IMR-90 (cell line): ENCODE results near the gene PIK3CG. TPM values are rescaled to one million over a fixed set of nuclear protein-coding genes. Genes with fewer than 3 reads are reported as not detected.

Experiments used
- ATAC-seq: fragments of 200-7000 bp; cut with Tn5 transposase; 2 replicates; pipeline ENCODE4 v1.9.1; 2020; ENCODE audit warnings: low read depth, mild to moderate bottlenecking, moderate library complexity
- Bru-seq: library from RNA; stranded (reverse); fragments of 400-500 nt; gene quantifications from one replicate; lab custom pipeline; 2021; lab: Mats Ljungman, UMichigan
- BruChase-seq, 2 experiments: library from RNA; stranded (reverse); fragments of 400-500 nt; gene quantifications; one replicate each; lab custom pipeline; 2021; lab: Mats Ljungman, UMichigan
- BruUV-seq: library from RNA; stranded (reverse); fragments of 400-500 nt; replicated peaks from 2 replicates; lab custom pipeline; 2021; lab: Mats Ljungman, UMichigan
- CTCF ChIA-PET: fragments of 300-600 bp; formaldehyde crosslinking; extraction: SDS; loops from one replicate; lab custom pipeline; 2021; ENCODE audit warnings: antibody characterized with exemption; lab: Yijun Ruan, JAX
- POLR2A ChIA-PET: fragments of 300-600 bp; sonication (Branson Sonifier 250); formaldehyde crosslinking; loops from one replicate; lab custom pipeline; 2022; ENCODE audit warnings: antibody characterized with exemption; ENCODE audit not compliant: unreplicated experiment; lab: Charles Lee
- DNase-seq: peaks from one replicate; pipeline ENCODE4 v3.0.0; 2013
- H2AFZ ChIP-seq: replicated peaks from 2 replicates; pipeline ENCODE3; 2013; ENCODE audit warnings: low read length, mild to moderate bottlenecking; ENCODE audit not compliant: poor library complexity
- H2AK5ac ChIP-seq: 2 replicates; pipeline ENCODE4 v1.6.1; 2013; ENCODE audit warnings: low read depth, low read length, inconsistent platforms
- H2AK9ac ChIP-seq: replicated peaks from 2 replicates; pipeline ENCODE3; 2013; ENCODE audit warnings: mild to moderate bottlenecking, low read depth, low read length, moderate library complexity; ENCODE audit not compliant: poor library complexity
- H2BK120ac ChIP-seq: 2 replicates; pipeline ENCODE4 v1.6.1; 2013; ENCODE audit warnings: low read depth, low read length, inconsistent platforms
- H2BK15ac ChIP-seq: 3 replicates; pipeline ENCODE4 v1.6.1; 2013; ENCODE audit warnings: low read depth, low read length, inconsistent platforms
- H2BK20ac ChIP-seq: 2 replicates; pipeline ENCODE4 v1.6.1; 2013; ENCODE audit warnings: low read depth, mild to moderate bottlenecking, inconsistent platforms, low read length, moderate library complexity
- H2BK5ac ChIP-seq: 2 replicates; pipeline ENCODE4 v1.6.1; 2013; ENCODE audit warnings: mild to moderate bottlenecking, low read depth, low read length, inconsistent platforms; ENCODE audit not compliant: poor library complexity, severe bottlenecking
- H3K14ac ChIP-seq: replicated peaks from 2 replicates; pipeline ENCODE4 v1.6.1; 2013; ENCODE audit warnings: low read depth, low read length, inconsistent platforms
- H3K18ac ChIP-seq: 2 replicates; pipeline ENCODE4 v1.6.1; 2013; ENCODE audit warnings: low read depth, low read length, control low read depth
- H3K23ac ChIP-seq: 2 replicates; pipeline ENCODE4 v1.6.1; 2013; ENCODE audit warnings: low read depth, low read length, inconsistent platforms
- H3K27ac ChIP-seq: 2 replicates; pipeline ENCODE4 v1.5.1; 2013; ENCODE audit warnings: mild to moderate bottlenecking, control low read depth, low read length; ENCODE audit not compliant: insufficient read depth
- H3K27me3 ChIP-seq: 2 replicates; pipeline ENCODE4 v1.6.1; 2013; ENCODE audit warnings: low read length; ENCODE audit not compliant: control insufficient read depth, insufficient read depth
- H3K36me3 ChIP-seq: 2 replicates; pipeline ENCODE4 v1.6.1; 2013; ENCODE audit warnings: low read length, mixed read lengths; ENCODE audit not compliant: control insufficient read depth, insufficient read depth
- H3K4ac ChIP-seq: 2 replicates; pipeline ENCODE4 v1.6.1; 2013; ENCODE audit warnings: low read depth, low read length, inconsistent platforms
- H3K4me1 ChIP-seq: 2 replicates; pipeline ENCODE4 v1.6.1; 2013; ENCODE audit warnings: low read length, mixed read lengths; ENCODE audit not compliant: control insufficient read depth, insufficient read depth
- H3K4me2 ChIP-seq: 2 replicates; pipeline ENCODE4 v1.6.1; 2013; ENCODE audit warnings: low read depth, mild to moderate bottlenecking, control low read depth, low read length, moderate library complexity
- H3K4me3 ChIP-seq: 2 replicates; pipeline ENCODE4 v1.5.1; 2013; ENCODE audit warnings: low read depth, mild to moderate bottlenecking, control low read depth, low read length, moderate library complexity; ENCODE audit not compliant: insufficient read depth
- H3K56ac ChIP-seq: 2 replicates; pipeline ENCODE4 v1.6.1; 2013; ENCODE audit warnings: low read length, inconsistent platforms; ENCODE audit not compliant: insufficient read depth; ENCODE audit errors: extremely low read depth
- H3K79me1 ChIP-seq, 2 experiments: 2 replicates each; pipeline ENCODE4 v1.6.1; 2013; ENCODE audit warnings: low read length in 2 of 2, inconsistent platforms in 1 of 2, low read depth in 1 of 2
- H3K9ac ChIP-seq: 2 replicates; pipeline ENCODE4 v1.6.1; 2013; ENCODE audit warnings: low read depth, low read length, control low read depth
- H3K9me1 ChIP-seq: 2 replicates; pipeline ENCODE4 v1.6.1; 2013; ENCODE audit warnings: low read length, inconsistent platforms; ENCODE audit not compliant: insufficient read depth
- H3K9me3 ChIP-seq: 2 replicates; pipeline ENCODE4 v1.6.1; 2013; ENCODE audit warnings: low read length; ENCODE audit not compliant: control insufficient read depth, insufficient read depth
- H4K20me1 ChIP-seq: 2 replicates; pipeline ENCODE4 v1.6.1; 2013; ENCODE audit warnings: low read length, inconsistent platforms; ENCODE audit not compliant: insufficient read depth
- H4K5ac ChIP-seq: 2 replicates; pipeline ENCODE4 v1.6.1; 2013; ENCODE audit warnings: mild to moderate bottlenecking, low read depth, low read length, control low read depth
- H4K8ac ChIP-seq, 2 experiments: 2 replicates each; pipeline ENCODE4 v1.6.1; 2013; ENCODE audit warnings: low read depth in 2 of 2, low read length in 2 of 2, control low read depth in 1 of 2, inconsistent platforms in 1 of 2
- H4K91ac ChIP-seq: 2 replicates; pipeline ENCODE4 v1.6.1; 2013; ENCODE audit warnings: low read depth, low read length, inconsistent platforms; ENCODE audit not compliant: insufficient read depth
- CEBPB ChIP-seq: IDR thresholded peaks from 2 replicates; pipeline ENCODE4 v1.6.1; 2012; ENCODE audit warnings: low read depth, low read length, improper control_type of control experiment
- SMC3 ChIP-seq: fragments of 150-350 bp; IDR thresholded peaks from 2 replicates; pipeline ENCODE4 v1.6.1; 2016; ENCODE audit warnings: low read depth, mild to moderate bottlenecking, antibody characterized with exemption, low read length, moderate library complexity
- WGBS, 2 experiments: methylation state at CpG; one replicate each; pipeline versions ENCODE4 v1.1.5 to v1.1.7; 2013; ENCODE audit warnings: missing lambda C conversion rate in 2 of 2; ENCODE audit not compliant: insufficient read length in 1 of 2; ENCODE audit errors: extremely low coverage in 2 of 2; 5-methylcytosine and 5-hydroxymethylcytosine counted together
- dilution Hi-C: fragments of 300-500 bp; cut with HindIII; formaldehyde crosslinking; loops from one replicate; pipeline ENCODE4 v1.14.3; 2018; ENCODE audit warnings: low sequenced_read_pairs; ENCODE audit not compliant: unreplicated experiment
- in situ Hi-C: fragments of 300-500 bp; cut with MboI; formaldehyde crosslinking; loops from 3 replicates; pipeline ENCODE4 v1.14.3; 2019; ENCODE audit warnings: low sequenced_read_pairs, inconsistent platforms, mixed read lengths
- intact Hi-C: fragments of 100-400 bp; cut with micrococcal nuclease; formaldehyde crosslinking; loops from 2 replicates; pipeline ENCODE4 v1.10.0; 2022
- long read RNA-seq: library from polyadenylated mRNA; unstranded; transcript quantifications from one replicate; pipeline ENCODE4 v2.0.0, GENCODE V29; 2021; ENCODE audit not compliant: unreplicated experiment
- polyA plus RNA-seq, 3 experiments: library from polyadenylated mRNA; depleted of rRNA; stranded (reverse); fragments of >200 nt; gene quantifications; 2 replicates each; pipeline ENCODE4 v1.2.3, GENCODE V29; 2012; ENCODE audit warnings: low replicate concordance in 1 of 3
- total RNA-seq: library from RNA; depleted of rRNA; stranded (reverse); fragments of >200 nt; gene quantifications from 2 replicates; pipeline ENCODE4 v1.2.3, GENCODE V29; 2012; rRNA removed

Gene PIK3CG
- total RNA-seq, result under 0.01 TPM in 2 replicates
- polyA plus RNA-seq (2012; rRNA removed), result not detected in 2 replicates
- polyA plus RNA-seq (2012; cell fraction: cytosol; rRNA removed), result 0.01 TPM in 1 of 2 replicates, not detected in the other
- polyA plus RNA-seq (2012; cell fraction: nucleus; rRNA removed; ENCODE audit: low replicate concordance), result 0.03 TPM in 1 of 2 replicates, not detected in the other
- Bru-seq, nascent RNA, result percentile 5 among the genes with signal in this experiment
- not detected for BruChase-seq, experiment 1, labeled RNA remaining after a 6-hour chase
- not detected for BruChase-seq, experiment 2, labeled RNA remaining after a 2-hour chase
- long read RNA-seq, result 0 reads

DNA sequence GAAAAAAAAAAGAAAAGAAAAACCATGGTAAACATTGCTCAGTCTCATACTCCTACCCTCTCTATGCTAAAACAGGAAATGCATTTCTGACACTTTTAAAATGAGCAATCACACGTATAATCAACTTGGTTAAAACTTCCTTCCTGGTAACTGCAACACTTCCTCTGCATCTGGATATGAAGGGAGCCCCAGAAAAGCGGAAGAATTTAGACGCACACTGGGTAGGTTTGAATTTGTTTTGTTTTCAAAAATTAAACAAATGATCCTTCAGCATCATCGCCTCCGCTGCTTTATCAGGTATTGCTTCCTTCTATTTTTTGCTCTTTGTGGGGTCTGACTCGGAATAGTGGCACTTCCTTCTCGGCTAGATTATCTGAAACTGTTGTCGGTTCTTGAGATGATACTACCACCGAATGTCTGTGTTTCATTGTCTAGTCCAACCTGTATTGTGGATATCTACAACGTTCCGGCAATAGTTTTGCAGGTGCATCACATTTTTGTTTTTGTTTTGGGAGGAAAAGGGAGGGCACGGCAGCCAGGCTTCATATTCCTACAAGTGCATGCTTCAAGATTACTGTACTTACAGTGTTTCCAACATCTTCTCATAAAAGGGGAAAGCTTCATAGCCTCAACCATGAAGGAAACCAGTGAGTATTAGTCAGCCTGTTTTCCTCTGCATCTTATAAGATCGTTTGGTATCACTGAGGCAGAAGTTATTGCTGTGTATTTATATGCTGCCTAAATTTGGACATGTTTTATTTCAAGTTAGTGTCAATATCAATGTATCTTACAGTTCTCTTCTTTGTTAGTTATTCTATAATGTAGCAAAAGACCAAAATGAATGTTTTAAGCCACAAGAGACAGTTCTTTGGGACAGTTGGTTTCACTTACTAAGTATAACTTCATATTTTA is at the start of gene PIK3CG:
Gene PIK3CG, plus strand, starts transcription at position 153 of the 912 bp plus-strand sequence. CDS start 2,280 bp downstream, outside the sequence.
- H3K9ac ChIP-seq, result no peak within 1 kb of the TSS; the same call in 1 of the 2 replicates
- peak within 1 kb of the TSS in 1 of 2 experiments; percentile 57; a peak in 1 of 4 replicates for H4K8ac ChIP-seq
- H3K4me3 ChIP-seq, result no peak within 1 kb of the TSS
- no peaks in the 10 kb centered on the region for H3K9me1 ChIP-seq
- no peak within 1 kb of the TSS for H2AK5ac ChIP-seq
- no peaks in the 10 kb centered on the region for H4K20me1 ChIP-seq
- no peak within 1 kb of the TSS for H2BK5ac ChIP-seq
- H3K4me1 ChIP-seq, result peaks cover 3% of the 10 kb centered on the region
- peak within 1 kb of the TSS; percentile 18 for H2AFZ ChIP-seq
- H3K27me3 ChIP-seq, result no peaks in the 10 kb centered on the region
- TF ChIP-seq SMC3 (no peak), CEBPB (no peak)
- H3K18ac ChIP-seq, result no peak within 1 kb of the TSS
- ChIA-PET CTCF (no interaction called here), POLR2A (no interaction called here)
- H3K23ac ChIP-seq, result no peak within 1 kb of the TSS
- BruUV-seq, result no TSS peak
- ATAC-seq (no peak), DNase-seq (no peak)
- 0 out of 2 replicates have a peak within 1 kb of the TSS, but pooled peaks have one; percentile 21 for H3K14ac ChIP-seq
- H3K9me3 ChIP-seq, result peaks cover 3% of the 10 kb centered on the region; the same call in 1 of the 2 replicates
- dilution Hi-C loops (no loop called here), in situ Hi-C loops (no loop called here), intact Hi-C loops (no loop called here)
- H3K79me1 ChIP-seq, result no peaks in the 10 kb centered on the region
- no peak within 1 kb of the TSS for H3K4ac ChIP-seq
- H3K56ac ChIP-seq, result no peak within 1 kb of the TSS
- no peaks in the 10 kb centered on the region for H3K36me3 ChIP-seq
- no peak within 1 kb of the TSS for H2BK20ac ChIP-seq
- H4K5ac ChIP-seq, result no peak within 1 kb of the TSS
- 50% methylated on average over 1 of the region's 13 CpGs; no CpG with 5 or more reads in 1 of the 2 experiments for WGBS, 2 experiments
- no peak within 1 kb of the TSS for H4K91ac ChIP-seq
- H3K4me2 ChIP-seq, result peak within 1 kb of the TSS; percentile 13; the same call in 1 of the 2 replicates
- no peak within 1 kb of the TSS for H3K27ac ChIP-seq
- peak within 1 kb of the TSS; percentile 10 for H2AK9ac ChIP-seq
- no peak within 1 kb of the TSS for H2BK15ac ChIP-seq
- peak within 1 kb of the TSS; percentile 2; the same call in 1 of the 2 replicates for H2BK120ac ChIP-seq
